ENCODE measurements around the gene IRX4.
"Not testable (repeated sequence)": the region's sequence is repeated elsewhere in the genome, so short reads cannot be mapped to it uniquely, and the experiment has no call there.

IRX4 gene

DNA sequence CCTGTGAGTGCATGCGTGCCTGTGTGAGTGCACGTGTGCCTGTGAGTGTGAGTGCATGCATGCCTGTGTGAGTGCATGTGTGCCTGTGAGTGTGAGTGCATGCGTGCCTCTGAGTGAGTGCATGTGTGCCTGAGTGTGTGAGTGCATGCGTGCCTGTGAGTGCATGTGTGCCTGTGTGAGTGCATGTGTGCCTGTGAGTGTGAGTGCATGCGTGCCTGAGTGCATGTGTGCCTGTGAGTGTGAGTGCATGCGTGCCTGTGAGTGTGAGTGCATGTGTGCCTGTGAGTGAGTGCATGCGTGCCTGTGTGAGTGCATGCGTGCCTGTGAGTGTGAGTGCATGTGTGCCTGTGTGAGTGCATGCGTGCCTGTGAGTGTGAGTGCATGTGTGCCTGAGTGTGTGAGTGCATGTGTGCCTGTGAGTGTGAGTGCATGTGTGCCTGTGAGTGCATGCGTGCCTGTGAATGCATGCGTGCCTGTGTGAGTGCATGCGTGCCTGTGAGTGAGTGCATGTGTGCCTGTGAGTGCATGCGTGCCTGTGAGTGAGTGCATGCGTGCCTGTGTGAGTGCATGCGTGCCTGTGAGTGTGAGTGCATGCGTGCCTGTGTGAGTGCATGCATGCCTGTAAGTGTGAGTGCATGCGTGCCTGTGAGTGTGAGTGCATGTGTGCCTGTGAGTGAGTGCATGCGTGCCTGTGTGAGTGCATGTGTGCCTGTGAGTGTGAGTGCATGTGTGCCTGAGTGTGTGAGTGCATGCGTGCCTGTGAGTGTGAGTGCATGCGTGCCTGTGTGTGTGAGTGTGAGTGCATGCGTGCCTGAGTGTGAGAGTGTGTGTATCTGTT lies 12.1 kb downstream of the IRX4 start:
- H3K4me3 Mint-ChIP-seq, CTCF ChIA-PET, H3K4me1 Mint-ChIP-seq, H3K27ac Mint-ChIP-seq, DNase-seq, H3K9me3 Mint-ChIP-seq, H3K36me3 Mint-ChIP-seq: not testable (repeated sequence)
- H3K27me3 Mint-ChIP-seq = peaks cover 65% of the 10 kb centered on the region

DNA sequence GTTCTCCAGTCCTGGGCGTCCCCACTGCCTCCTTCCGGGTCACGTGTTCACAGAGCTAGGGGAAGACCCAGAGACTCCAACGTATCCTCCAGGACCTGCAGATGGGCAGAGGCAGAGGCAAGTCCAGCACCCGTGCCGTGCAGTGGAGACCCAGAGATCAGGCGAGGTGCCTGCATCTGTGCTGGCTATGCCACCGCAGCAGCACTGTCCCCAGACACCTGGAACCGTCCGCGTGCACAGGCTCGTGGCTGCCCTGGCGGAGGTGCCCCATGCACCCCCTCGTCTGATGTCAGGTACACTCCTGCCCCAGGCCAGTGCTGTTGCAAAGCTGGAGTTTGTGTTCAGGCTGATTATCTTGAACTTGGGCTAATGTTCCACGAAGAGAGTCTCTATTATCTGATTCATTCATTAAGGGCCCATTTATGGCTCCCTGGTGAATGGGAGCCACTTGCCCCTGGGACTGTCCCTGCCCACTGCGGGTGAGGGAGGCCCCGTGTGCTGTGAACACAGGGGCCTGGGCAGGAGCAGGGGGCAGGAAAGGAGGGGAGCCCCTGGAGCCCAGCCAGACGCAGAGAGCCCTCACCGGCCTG lies 13.7 kb downstream of the IRX4 start:
- CTCF ChIA-PET = no interaction called here
- H3K36me3 Mint-ChIP-seq = no peaks in the 10 kb centered on the region
- H3K9me3 Mint-ChIP-seq = no peaks in the 10 kb centered on the region
- H3K4me3 Mint-ChIP-seq = no peak overlapping the region
- no peaks in the 10 kb centered on the region for H3K4me1 Mint-ChIP-seq
- H3K27ac Mint-ChIP-seq = no peak overlapping the region
- no peak for DNase-seq
- H3K27me3 Mint-ChIP-seq = peaks cover 61% of the 10 kb centered on the region

DNA sequence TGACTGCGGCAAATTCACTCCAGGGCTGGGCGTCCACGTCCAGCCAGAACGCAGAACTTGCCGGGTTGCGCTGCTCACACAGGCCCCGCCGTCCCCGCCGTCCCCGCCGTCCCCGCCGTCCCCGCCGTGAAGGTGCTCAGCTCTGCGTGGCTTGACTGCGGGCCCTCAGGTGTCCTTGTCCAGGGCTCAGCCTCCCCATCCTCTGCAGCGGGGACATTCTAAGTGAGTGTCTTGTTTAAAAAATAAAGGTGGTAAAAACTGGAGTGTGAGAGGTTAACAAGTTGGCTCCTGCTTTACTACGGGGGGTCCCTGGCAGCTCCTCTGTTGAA lies 14.9 kb downstream of the IRX4 start:
- no peaks in the 10 kb centered on the region for H3K36me3 Mint-ChIP-seq
- no peak for DNase-seq
- H3K27ac Mint-ChIP-seq = no peak overlapping the region
- no peaks in the 10 kb centered on the region for H3K4me1 Mint-ChIP-seq
- no peaks in the 10 kb centered on the region for H3K9me3 Mint-ChIP-seq
- H3K27me3 Mint-ChIP-seq = peaks cover 50% of the 10 kb centered on the region
- no peak overlapping the region for H3K4me3 Mint-ChIP-seq
- CTCF ChIA-PET = no interaction called here

DNA sequence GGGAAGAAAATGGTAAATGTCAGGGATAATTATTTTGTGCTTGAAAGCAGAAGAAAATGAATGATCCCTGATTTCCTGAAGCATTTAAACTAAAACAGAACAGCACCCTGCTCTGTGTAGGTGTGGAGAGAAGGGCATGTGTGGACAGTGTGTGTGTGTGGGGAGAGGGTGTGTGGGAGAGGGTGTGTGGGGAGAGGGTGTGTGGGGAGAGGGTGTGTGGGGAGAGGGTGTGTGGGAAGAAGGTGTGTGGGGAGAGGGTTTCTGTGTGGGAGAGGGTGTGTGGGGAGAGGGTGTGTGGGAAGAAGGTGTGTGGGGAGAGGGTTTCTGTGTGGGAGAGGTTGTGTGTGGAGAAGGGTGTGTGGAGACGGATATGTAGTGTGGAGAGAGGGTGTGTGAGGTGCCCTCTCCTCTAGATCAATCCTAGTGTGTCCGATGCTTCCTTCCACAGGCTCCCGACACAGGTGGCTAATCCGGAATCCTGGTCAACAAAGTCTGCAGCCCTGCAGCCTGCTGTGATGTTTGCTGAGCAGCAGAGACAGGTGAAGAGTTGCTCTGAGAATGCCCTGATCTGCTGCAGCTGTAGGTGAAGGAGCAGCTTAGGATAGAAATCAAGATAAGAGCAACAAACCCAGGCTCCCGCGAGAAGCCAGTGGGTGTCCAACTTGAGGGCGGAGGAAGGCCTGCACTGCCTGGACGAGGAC lies 15.5 kb downstream of the IRX4 start:
- no peak overlapping the region for H3K4me3 Mint-ChIP-seq
- H3K36me3 Mint-ChIP-seq = no peaks in the 10 kb centered on the region
- peaks cover 49% of the 10 kb centered on the region for H3K27me3 Mint-ChIP-seq
- H3K9me3 Mint-ChIP-seq = no peaks in the 10 kb centered on the region
- H3K4me1 Mint-ChIP-seq = no peaks in the 10 kb centered on the region
- H3K27ac Mint-ChIP-seq = no peak overlapping the region
- CTCF ChIA-PET = no interaction called here
- DNase-seq = no peak

DNA sequence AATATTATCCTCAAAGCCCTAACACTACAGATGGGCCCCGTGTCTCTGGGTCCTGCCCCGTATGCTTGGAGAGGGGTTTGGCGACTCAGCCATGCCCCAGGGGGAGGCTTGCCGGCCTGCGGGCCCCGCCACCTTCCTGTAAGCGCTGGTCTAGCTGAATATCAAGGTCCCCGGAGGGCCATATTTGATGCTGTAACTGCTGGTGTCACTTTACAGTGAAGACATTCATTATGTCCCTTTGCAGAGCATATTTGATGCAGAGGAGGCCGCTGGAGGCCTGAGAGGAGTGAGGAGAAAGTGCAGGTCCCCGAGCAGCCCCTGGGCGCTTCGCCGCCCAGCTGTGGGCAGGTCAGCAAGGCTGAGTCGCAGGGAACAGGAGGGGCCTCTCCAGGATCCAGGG lies 16.8 kb downstream of the IRX4 start:
- CTCF ChIA-PET = no interaction called here
- H3K4me1 Mint-ChIP-seq = no peaks in the 10 kb centered on the region
- H3K36me3 Mint-ChIP-seq = no peaks in the 10 kb centered on the region
- H3K27ac Mint-ChIP-seq = no peak overlapping the region
- no peak overlapping the region for H3K4me3 Mint-ChIP-seq
- H3K27me3 Mint-ChIP-seq = peaks cover 44% of the 10 kb centered on the region
- no peaks in the 10 kb centered on the region for H3K9me3 Mint-ChIP-seq
- DNase-seq = no peak

DNA sequence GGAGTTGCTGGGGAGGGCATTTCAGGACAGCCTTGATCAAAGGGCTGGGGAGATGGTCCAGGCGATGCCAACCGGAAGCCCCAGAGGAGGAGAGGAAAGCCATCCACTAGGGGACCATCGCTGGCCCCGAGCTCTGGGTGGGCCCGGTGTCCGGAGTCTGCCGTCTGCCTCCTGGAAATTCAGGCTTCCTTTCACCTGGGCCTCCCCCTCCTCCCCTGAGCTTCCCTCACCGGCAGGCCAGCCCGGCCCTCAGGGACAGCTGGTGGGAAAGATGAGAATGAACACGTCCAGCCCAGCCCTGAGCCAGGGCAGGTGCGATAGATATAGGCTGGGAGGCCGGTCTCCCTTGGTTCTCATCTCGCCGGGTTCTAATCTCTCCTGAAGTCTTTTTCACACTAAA lies 17.2 kb downstream of the IRX4 start:
- Mint-ChIP-seq H3K9me3 (no peaks in the 10 kb centered on the region), H3K36me3 (no peaks in the 10 kb centered on the region), H3K27me3 (peaks cover 44% of the 10 kb centered on the region), H3K4me3 (no peak overlapping the region), H3K4me1 (no peaks in the 10 kb centered on the region), H3K27ac (no peak overlapping the region)
- CTCF ChIA-PET = no interaction called here
- no peak for DNase-seq

DNA sequence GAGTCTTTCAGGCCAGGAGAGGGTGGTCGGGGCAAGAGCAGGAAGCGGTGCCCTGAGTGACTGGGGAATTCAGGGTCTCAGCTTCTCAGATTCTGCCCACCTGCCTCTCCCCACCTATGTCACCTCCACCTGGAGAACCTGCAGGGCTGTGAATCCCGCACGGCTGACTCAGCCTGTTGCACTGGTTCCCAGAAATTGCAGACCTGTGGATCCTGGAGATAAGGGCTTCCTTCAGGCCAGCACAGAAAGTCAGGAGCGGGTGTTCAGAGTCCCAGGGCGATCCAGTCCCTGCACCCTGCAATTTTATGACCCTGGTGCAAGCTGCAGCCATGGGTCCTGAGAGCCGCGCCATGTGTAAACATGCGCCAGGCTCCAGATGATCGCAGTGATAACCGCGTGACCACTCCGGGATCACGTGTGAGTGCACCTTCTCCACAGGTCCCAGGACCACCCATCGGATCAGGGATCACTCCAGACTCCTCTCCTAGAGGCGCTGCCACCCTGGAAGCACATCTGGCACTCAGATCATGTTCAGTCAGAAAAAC lies 17.8 kb downstream of the IRX4 start:
- Mint-ChIP-seq H3K9me3 (no peaks in the 10 kb centered on the region), H3K27me3 (peaks cover 44% of the 10 kb centered on the region), H3K27ac (no peak overlapping the region), H3K4me3 (no peak overlapping the region), H3K36me3 (no peaks in the 10 kb centered on the region), H3K4me1 (no peaks in the 10 kb centered on the region)
- no peak for DNase-seq
- CTCF ChIA-PET = no interaction called here

DNA sequence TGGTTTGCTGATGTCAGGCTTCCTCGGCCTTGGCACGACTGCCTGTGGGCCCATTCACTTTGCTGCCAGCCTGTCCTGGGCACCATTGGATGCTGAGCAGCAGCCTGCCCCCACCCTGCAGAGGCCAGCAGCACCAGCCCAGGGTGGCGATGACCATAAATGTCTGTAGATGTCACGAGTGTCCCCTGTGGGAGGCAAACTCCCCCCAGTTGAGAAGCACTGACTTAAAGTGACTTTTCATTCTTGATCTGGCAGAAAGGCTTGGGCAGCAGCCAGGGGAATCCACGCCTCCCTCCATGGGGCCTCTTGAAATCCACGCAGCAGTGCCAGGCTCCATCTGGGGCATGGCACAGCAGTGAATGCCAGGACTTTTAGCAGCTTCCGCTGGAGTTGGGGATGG lies 21.8 kb downstream of the IRX4 start:
- no peaks in the 10 kb centered on the region for H3K4me1 Mint-ChIP-seq
- H3K27me3 Mint-ChIP-seq = peaks cover 25% of the 10 kb centered on the region
- no peak overlapping the region for H3K4me3 Mint-ChIP-seq
- H3K27ac Mint-ChIP-seq = no peak overlapping the region
- CTCF ChIA-PET = no interaction called here
- H3K36me3 Mint-ChIP-seq = no peaks in the 10 kb centered on the region
- no peak for DNase-seq
- H3K9me3 Mint-ChIP-seq = no peaks in the 10 kb centered on the region

DNA sequence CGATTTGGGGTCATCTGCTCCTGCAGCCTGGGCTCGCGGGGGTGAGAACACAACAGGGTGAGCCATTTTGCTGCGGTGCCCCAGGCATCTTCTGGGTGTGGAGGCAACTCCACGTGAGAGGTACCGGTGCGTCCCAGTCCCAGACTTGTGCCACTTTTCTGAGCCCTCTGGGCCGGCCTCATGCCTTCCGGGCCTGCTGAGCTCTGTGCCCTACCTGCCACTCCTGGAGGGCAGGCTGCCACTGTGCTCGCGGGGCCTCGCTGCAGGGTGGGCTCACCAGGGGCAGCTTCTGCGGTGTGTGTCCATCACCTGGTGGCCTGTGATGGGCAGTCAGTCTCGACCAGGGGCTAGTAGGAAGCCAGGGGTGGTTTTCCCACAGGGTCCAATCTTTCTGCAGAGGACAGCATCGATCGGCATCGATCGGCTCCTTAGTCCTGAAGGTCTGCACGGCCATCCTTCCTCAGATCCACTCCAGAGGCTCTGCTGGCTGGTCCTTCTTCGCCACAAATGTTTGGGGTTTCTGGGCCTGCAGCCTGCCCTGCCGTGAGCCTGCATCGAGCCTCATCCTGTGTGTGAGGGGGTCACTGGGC lies 22.6 kb downstream of the IRX4 start:
- no peak for DNase-seq
- no peaks in the 10 kb centered on the region for H3K4me1 Mint-ChIP-seq
- CTCF ChIA-PET = no interaction called here
- H3K27ac Mint-ChIP-seq = no peak overlapping the region
- no peaks in the 10 kb centered on the region for H3K36me3 Mint-ChIP-seq
- H3K9me3 Mint-ChIP-seq = no peaks in the 10 kb centered on the region
- H3K4me3 Mint-ChIP-seq = no peak overlapping the region
- H3K27me3 Mint-ChIP-seq = peaks cover 26% of the 10 kb centered on the region

DNA sequence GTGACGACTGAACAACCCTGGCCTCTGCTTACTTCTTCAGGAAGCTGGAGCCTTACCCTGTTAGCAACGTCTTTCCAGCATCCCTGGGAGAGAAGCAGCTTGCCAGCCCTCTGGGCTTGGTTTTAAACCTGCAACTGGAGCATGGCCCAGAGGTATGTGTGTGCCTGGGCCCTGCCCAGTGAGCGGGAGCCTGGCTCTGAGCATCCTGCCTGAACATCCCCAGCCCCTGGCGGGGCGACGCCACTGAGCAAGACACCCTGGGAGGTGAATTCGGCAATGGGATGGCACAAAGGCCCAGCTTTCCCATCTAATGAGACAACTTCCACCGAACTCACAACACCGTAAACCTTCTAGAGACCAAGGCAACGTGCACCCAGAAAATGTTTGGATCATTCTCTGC lies 23.6 kb downstream of the IRX4 start:
- H3K9me3 Mint-ChIP-seq = no peaks in the 10 kb centered on the region

DNA sequence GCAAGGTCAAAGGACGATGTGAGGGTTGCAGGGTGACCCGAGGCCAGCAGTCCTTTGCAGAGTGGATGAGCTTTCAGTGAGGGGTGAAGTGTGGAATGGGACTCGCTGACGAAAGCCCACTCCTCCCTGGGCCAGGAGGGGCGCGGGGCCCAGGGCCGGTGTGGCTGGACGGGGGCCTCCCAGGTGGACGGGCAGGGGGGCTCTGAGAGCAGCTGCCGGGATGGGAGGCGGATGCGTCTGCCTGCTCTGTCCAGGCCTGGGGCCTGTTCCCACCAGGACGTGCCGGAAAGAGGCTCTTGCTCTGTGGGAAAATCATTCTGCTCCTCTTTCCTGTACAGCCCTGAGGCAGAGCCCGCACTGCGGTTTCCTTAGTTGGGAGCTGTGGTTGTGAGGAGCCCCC lies 24.3 kb downstream of the IRX4 start:
- CTCF ChIA-PET = no interaction called here

More for the DNA sequence above, 23.6 kb downstream of the IRX4 start:
- H3K4me1 Mint-ChIP-seq = no peaks in the 10 kb centered on the region
- H3K4me3 Mint-ChIP-seq = no peak overlapping the region
- no peaks in the 10 kb centered on the region for H3K36me3 Mint-ChIP-seq
- peaks cover 29% of the 10 kb centered on the region for H3K27me3 Mint-ChIP-seq
- CTCF ChIA-PET = no interaction called here
- no peak overlapping the region for H3K27ac Mint-ChIP-seq
- DNase-seq = no peak

DNA sequence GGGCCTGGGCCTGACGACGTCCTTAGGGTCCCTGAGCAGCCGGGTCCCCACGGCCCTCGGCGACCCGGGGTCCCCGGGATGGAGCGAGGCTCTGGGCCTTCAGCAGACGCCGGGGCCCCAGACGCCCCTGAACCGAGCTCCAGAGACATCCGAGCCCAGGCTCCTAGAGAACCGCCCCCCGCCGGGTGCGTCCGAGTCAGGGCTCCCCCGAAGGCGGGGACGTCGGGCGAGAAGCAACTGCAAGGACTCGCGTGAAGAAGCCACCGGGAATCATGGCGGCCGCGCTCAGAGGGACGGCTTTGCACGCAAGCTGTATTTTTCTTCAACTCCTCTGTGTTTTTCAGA lies 25.5 kb downstream of the IRX4 start:
- Mint-ChIP-seq H3K9me3 (no peaks in the 10 kb centered on the region), H3K4me3 (no peak overlapping the region), H3K4me1 (no peaks in the 10 kb centered on the region), H3K36me3 (no peaks in the 10 kb centered on the region), H3K27me3 (peaks cover 42% of the 10 kb centered on the region), H3K27ac (no peak overlapping the region)
- CTCF ChIA-PET = no interaction called here
- DNase-seq = no peak

More for the DNA sequence above, 24.3 kb downstream of the IRX4 start:
- DNase-seq = no peak
- Mint-ChIP-seq H3K9me3 (no peaks in the 10 kb centered on the region), H3K27ac (no peak overlapping the region), H3K36me3 (no peaks in the 10 kb centered on the region), H3K27me3 (peaks cover 34% of the 10 kb centered on the region), H3K4me1 (no peaks in the 10 kb centered on the region), H3K4me3 (no peak overlapping the region)

DNA sequence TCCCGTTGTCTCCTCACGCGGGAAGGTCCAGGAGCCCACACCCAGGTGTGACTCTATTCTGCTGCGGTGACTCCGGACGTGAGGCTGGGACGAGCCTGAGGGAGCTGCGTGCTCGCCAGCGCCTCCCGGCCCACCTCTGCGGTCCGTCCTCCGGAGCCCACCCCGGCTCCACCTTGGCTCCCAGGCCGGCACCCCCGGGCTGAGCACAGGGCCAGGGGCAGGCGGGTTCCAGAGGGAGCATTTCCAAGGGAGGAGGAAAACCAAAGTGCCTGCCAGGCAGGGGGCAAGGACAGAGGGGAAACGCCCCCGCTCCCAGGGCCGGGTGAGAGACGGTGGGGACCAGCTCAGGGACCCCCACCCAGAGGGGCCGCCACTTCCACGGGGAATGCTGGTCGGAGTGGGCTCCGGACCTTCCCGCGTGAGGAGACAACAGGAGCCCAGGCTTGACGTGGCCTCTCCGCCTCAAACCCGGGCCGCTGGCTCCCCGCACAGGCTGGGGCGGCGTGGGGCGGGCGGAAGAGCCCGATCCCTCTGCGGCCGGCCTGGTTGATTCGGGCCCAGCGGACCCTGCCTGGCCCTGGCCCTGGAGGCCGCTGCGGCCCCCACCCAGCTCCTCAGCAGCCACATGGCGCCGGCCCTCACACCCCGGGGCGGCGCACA lies 26.0 kb downstream of the IRX4 start:
- DNase-seq = no peak
- no peaks in the 10 kb centered on the region for H3K36me3 Mint-ChIP-seq
- peaks cover 47% of the 10 kb centered on the region for H3K27me3 Mint-ChIP-seq
- no peak overlapping the region for H3K4me3 Mint-ChIP-seq
- no peak overlapping the region for H3K27ac Mint-ChIP-seq
- CTCF ChIA-PET = no interaction called here
- no peaks in the 10 kb centered on the region for H3K9me3 Mint-ChIP-seq
- no peaks in the 10 kb centered on the region for H3K4me1 Mint-ChIP-seq

DNA sequence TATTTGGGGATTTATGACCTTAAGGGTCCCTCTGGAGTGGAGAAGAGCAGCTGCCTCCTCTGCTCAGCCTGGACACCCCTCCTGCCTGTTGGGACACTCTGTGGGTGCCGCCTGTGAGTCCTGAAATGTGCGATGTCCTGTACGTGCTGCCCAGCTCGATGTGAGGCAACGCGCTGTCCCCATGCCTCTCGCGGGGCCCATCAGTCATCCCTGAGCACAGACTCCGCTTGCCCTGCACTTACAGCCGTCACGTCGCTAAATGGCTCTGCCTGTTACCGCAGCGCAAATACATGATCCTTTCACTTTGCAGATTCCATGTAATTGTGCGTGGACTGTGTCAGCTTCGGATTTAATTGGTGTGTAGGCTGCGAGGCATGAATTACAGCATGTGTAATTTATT lies 27.1 kb downstream of the IRX4 start:
- DNase-seq = no peak
- Mint-ChIP-seq H3K4me1 (no peaks in the 10 kb centered on the region), H3K27ac (no peak overlapping the region), H3K36me3 (no peaks in the 10 kb centered on the region), H3K4me3 (no peak overlapping the region), H3K9me3 (no peaks in the 10 kb centered on the region), H3K27me3 (peaks cover 58% of the 10 kb centered on the region)
- CTCF ChIA-PET = no interaction called here

All from activated naive CD4-positive, alpha-beta T cell treated with anti-CD3 and anti-CD28 coated beads, Interleukin-2, amount 10 ng/mL, durations not matched to agents 7 days and 5 days (primary cell).